A673 (cell line): ENCODE data around the gene GNG12. TPM values are rescaled to one million over a fixed set of nuclear protein-coding genes. Genes with fewer than 3 reads are reported as not detected.

Experiments
- Bru-seq: library from RNA; stranded (reverse); fragments of 400-500 nt; gene quantifications from one replicate; lab custom pipeline; 2021; lab: Mats Ljungman, UMichigan
- BruChase-seq, 2 experiments: library from RNA; stranded (reverse); fragments of 400-500 nt; gene quantifications; one replicate each; lab custom pipeline; 2021; lab: Mats Ljungman, UMichigan
- BruUV-seq: library from RNA; stranded (reverse); fragments of 400-500 nt; replicated peaks from 2 replicates; lab custom pipeline; 2021; lab: Mats Ljungman, UMichigan
- CTCF ChIA-PET: fragments of 300-600 bp; sonication (Branson Sonifier 250); formaldehyde crosslinking; loops from one replicate; lab custom pipeline; 2022; ENCODE audit warnings: antibody characterized with exemption; lab: Charles Lee
- POLR2A ChIA-PET: fragments of 300-600 bp; sonication (Branson Sonifier 250); formaldehyde crosslinking; loops from one replicate; lab custom pipeline; 2022; ENCODE audit warnings: antibody characterized with exemption; ENCODE audit not compliant: low non-redundant PET; lab: Charles Lee
- DNase-seq: peaks from one replicate; pipeline ENCODE4 v3.0.0-alpha.2; 2015; ENCODE audit warnings: low spot score
- H3K27ac ChIP-seq: fragments of 200-600 bp; sonication (generic); 2 replicates; pipeline ENCODE4 v1.5.1; 2016; ENCODE audit warnings: mixed run types, low read depth, mild to moderate bottlenecking, mixed read lengths, antibody characterized with exemption, low read length; ENCODE audit not compliant: poor library complexity, severe bottlenecking
- H3K27me3 ChIP-seq: fragments of 200-600 bp; sonication (generic); replicated peaks from 2 replicates; pipeline ENCODE4 v1.6.1; 2017; ENCODE audit warnings: mixed run types, low read depth, mild to moderate bottlenecking, mixed read lengths, antibody characterized with exemption, low read length; ENCODE audit not compliant: insufficient read depth, poor library complexity
- H3K36me3 ChIP-seq: fragments of 200-600 bp; sonication (generic); 2 replicates; pipeline ENCODE4 v1.6.1; 2016; ENCODE audit warnings: mixed run types, mild to moderate bottlenecking, mixed read lengths, antibody characterized with exemption, low read length; ENCODE audit not compliant: insufficient read depth, poor library complexity, severe bottlenecking
- H3K4me1 ChIP-seq: fragments of 200-600 bp; sonication (generic); 2 replicates; pipeline ENCODE4 v1.6.1; 2017; ENCODE audit warnings: mixed run types, mild to moderate bottlenecking, mixed read lengths, antibody characterized with exemption, low read length; ENCODE audit not compliant: insufficient read depth, poor library complexity, severe bottlenecking
- H3K4me3 ChIP-seq: fragments of 200-600 bp; sonication (generic); 2 replicates; pipeline ENCODE4 v1.5.1; 2016; ENCODE audit warnings: low read depth, mixed run types, mild to moderate bottlenecking, mixed read lengths, low read length; ENCODE audit not compliant: poor library complexity, severe bottlenecking
- H3K9me3 ChIP-seq: fragments of 200-600 bp; sonication (generic); 2 replicates; pipeline ENCODE4 v1.6.1; 2016; ENCODE audit warnings: mixed run types, low read depth, mild to moderate bottlenecking, mixed read lengths, antibody characterized with exemption, low read length; ENCODE audit not compliant: poor library complexity, severe bottlenecking
- EZH2 ChIP-seq: fragments of 200-600 bp; sonication (generic); IDR thresholded peaks from 2 replicates; pipeline ENCODE4 v1.6.1; 2017; ENCODE audit warnings: borderline replicate concordance, low read depth, mild to moderate bottlenecking, mixed read lengths, antibody characterized with exemption, low read length; ENCODE audit not compliant: poor library complexity, severe bottlenecking
- intact Hi-C: fragments of 100-400 bp; cut with micrococcal nuclease; formaldehyde crosslinking; loops from one replicate; pipeline ENCODE4 v1.10.0; 2022; ENCODE audit not compliant: unreplicated experiment
- long read RNA-seq: library from polyadenylated mRNA; stranded (forward); transcript quantifications from one replicate; pipeline ENCODE4 v2.0.0, GENCODE V29; 2022
- total RNA-seq: library from RNA; stranded (reverse); gene quantifications from 2 replicates; pipeline ENCODE4 v1.2.3, GENCODE V29; 2021
- TF ChIP-seq, protein P1 (sequence below): fragments of 300-800, 200-600 bp; sonication (generic); conservative IDR thresholded peaks from 2 replicates; pipeline ENCODE4 v1.5.1; 2017; ENCODE audit warnings: low read depth, mild to moderate bottlenecking, antibody characterized with exemption, low read length, moderate library complexity, mixed read lengths

GNG12 gene
- total RNA-seq = 48.1 and 54.8 TPM in 2 replicates
- Bru-seq, nascent RNA = percentile 79 among the genes with signal in this experiment
- BruChase-seq, experiment 1, labeled RNA remaining after a 2-hour chase = percentile 70 among the genes with signal in this experiment
- BruChase-seq, experiment 2, labeled RNA remaining after a 6-hour chase = percentile 80 among the genes with signal in this experiment
- long read RNA-seq, full-length matches to known transcripts = 104 of 130 reads
- long read RNA-seq, partial matches to known transcripts = 3 of 130 reads
- long read RNA-seq, other reads (novel, unspliced or antisense) = 23 of 130 reads

DNA sequence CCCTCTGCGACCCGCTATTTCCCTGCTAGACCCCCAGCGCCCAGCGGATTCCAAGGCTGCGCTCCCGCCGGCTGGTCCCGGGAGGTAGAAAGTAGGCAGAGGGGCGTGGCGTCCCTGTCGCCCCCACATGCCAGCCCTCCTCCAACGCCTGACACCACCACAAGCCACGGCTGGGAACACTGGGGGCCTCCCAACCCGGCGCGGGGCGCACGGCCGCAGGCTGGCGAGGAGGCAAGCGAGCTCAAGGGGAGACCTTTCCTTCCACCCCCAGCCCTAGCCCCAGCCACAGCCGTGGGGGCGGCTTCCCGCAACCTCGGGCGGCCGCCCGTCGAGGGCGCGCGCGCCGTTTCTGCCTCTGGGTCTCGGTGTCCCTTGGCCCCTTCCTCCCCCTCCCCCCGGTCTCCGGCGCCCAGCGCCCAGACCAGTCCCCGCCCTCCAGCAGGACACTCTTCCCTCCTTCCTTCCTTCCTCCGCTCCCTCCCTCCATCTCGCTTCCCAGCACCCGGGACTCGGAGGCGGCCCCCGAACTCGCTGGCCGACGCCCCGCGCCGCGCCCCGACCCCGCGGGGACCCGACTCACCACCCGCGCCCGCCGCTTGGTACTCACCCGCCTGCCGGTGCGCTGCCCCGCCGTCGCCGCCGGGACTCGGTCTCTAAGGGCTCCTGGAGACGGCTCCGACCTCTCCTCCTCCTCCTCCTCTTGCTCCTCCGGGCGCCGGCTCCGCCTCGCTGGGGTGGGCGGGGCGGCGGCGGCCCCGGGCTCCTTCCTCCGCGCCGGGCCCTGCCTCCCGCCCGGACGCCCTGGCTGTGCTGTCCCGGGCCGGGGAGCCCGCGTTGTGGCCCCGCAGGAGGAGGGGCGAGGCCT is at the start of gene GNG12:
Gene GNG12 (minus strand): TSS at position 731 of the 865 bp plus-strand sequence. CDS start 125,781 bp downstream, outside the sequence.
- TF ChIP-seq, protein P1, sequence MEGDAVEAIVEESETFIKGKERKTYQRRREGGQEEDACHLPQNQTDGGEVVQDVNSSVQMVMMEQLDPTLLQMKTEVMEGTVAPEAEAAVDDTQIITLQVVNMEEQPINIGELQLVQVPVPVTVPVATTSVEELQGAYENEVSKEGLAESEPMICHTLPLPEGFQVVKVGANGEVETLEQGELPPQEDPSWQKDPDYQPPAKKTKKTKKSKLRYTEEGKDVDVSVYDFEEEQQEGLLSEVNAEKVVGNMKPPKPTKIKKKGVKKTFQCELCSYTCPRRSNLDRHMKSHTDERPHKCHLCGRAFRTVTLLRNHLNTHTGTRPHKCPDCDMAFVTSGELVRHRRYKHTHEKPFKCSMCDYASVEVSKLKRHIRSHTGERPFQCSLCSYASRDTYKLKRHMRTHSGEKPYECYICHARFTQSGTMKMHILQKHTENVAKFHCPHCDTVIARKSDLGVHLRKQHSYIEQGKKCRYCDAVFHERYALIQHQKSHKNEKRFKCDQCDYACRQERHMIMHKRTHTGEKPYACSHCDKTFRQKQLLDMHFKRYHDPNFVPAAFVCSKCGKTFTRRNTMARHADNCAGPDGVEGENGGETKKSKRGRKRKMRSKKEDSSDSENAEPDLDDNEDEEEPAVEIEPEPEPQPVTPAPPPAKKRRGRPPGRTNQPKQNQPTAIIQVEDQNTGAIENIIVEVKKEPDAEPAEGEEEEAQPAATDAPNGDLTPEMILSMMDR = no peak
- no peak for TF ChIP-seq EZH2
- DNase-seq = peak; percentile 76
- BruUV-seq = no TSS peak
- H3K27me3 ChIP-seq = no peaks in the 10 kb centered on the region
- intact Hi-C loops = loop anchor here (2.0 to 10.0 kb wide), 2 partner anchors 66 to 148 kb away; partner anchors contain the start of gene GADD45A
- ChIA-PET CTCF (no interaction called here), POLR2A (no interaction called here)
- H3K9me3 ChIP-seq = no peaks in the 10 kb centered on the region
- no peaks in the 10 kb centered on the region for H3K36me3 ChIP-seq
- H3K4me1 ChIP-seq = peaks cover 67% of the 10 kb centered on the region
- peak within 1 kb of the TSS; percentile 74 for H3K4me3 ChIP-seq
- H3K27ac ChIP-seq = peak within 1 kb of the TSS; percentile 89

DNA sequence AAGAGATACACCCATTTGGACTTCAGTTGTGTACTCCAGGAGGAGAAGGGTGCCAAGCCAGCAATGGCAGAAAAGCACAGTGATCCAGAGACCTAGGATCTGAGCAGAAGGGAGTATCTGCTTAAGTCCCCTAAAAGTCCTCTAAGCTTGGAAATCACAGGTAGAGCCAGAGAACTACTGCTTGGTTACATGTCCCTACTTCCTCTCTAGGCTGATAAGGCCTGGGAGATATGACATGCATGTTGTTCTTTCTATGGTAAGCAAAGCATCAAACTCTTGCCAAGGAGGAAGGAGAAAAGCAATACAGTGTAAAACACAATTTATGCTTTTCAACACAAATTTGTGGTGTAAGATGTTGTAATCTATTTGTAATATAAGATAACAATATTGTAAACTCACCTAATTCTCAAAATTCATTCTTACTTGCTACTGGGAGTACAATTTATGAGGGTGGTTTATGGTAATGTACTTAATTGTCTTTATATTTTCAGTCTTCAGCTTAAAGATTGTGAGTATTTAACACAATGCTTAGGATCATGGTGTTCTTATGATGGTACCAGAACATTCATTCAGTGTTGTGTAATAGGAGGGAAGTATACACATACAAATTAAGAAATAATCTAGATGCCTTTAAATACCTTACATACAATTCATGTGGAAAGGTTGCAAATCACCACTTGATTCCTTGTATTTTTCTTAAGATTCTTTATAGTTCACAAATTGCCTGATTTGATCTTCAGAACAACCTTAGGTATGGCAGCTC is 49.1 kb upstream of the GNG12 start:
- TF ChIP-seq, protein P1 = no peak
- no peak for TF ChIP-seq EZH2
- Histone ChIP-seq H3K27ac (no peak overlapping the region), H3K4me3 (no peak overlapping the region), H3K9me3 (no peaks in the 10 kb centered on the region), H3K27me3 (no peaks in the 10 kb centered on the region), H3K4me1 (no peaks in the 10 kb centered on the region), H3K36me3 (no peaks in the 10 kb centered on the region)
- DNase-seq = no peak
- CTCF ChIA-PET = no interaction called here
- POLR2A ChIA-PET = no interaction called here
- BruUV-seq = no TSS peak
- intact Hi-C loops = no loop called here

DNA sequence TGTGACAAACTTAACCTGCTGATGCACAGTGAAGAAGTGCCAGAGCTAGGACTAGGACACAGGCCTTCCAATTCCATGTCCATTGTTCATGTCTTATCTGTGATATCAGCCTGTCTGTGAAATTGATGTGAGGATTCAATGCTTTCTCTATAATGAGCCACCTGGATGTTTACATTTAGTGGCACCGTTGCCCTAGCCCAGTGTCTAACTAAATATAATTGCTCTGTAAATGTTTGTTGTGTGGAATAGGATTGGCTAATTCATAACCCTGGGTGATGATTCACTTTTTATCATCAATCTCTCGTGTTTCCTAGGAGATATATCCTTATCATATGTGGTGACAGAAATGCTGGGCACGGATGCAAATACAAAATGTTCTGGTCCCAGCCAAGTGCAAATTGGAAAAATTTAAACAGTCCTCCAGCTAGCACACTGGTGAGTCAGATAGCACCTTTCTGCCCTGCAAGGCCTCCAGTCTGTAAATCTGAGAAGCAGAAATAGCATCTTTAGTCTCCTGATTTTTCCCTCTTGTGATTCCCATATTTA is 46.9 kb upstream of the GNG12 start:
- Histone ChIP-seq H3K4me3 (no peak overlapping the region), H3K9me3 (no peaks in the 10 kb centered on the region), H3K36me3 (no peaks in the 10 kb centered on the region), H3K4me1 (no peaks in the 10 kb centered on the region), H3K27ac (no peak overlapping the region), H3K27me3 (no peaks in the 10 kb centered on the region)
- BruUV-seq = no TSS peak
- intact Hi-C loops = no loop called here
- no peak for TF ChIP-seq EZH2
- TF ChIP-seq, protein P1 = no peak
- ChIA-PET POLR2A (no interaction called here), CTCF (no interaction called here)
- DNase-seq = no peak
